Pancreas (tissue), 10 donors: Measurements from ENCODE around the gene CASP3. TPM values are rescaled to one million over a fixed set of nuclear protein-coding genes. Genes with fewer than 3 reads are reported as not detected.

ENCODE experiments used
- ATAC-seq, 4 donors: fragments of 200-7000 bp; cut with Tn5 transposase; one replicate each; pipeline versions ENCODE4 v1.8.0 to v1.9.1; 2020; ENCODE audit warnings: mild to moderate bottlenecking in 4 of 4, moderate library complexity in 4 of 4
- DNase-seq, 6 donors: peaks; one replicate each; pipeline ENCODE4 v3.0.0-alpha.2; 2020
- FAIRE-seq: peaks from 2 replicates; lab custom pipeline; 2012; peaks lifted over from hg19 to GRCh38; lab: Jason Lieb, UNC
- H3K27ac ChIP-seq, 4 donors: fragments of 200-600 bp; sonication (generic); 1 replicate in 3 of 4; 2 replicates in 1 of 4; pipeline versions ENCODE4 v1.5.0 to v1.8.0; 2020
- H3K27me3 ChIP-seq, 4 donors: fragments of 200-600 bp; one replicate each; pipeline ENCODE4 v1.8.0; 2021
- H3K36me3 ChIP-seq, 3 donors: fragments of 200-600 bp; sonication (generic) in 1 of 3; one replicate each; pipeline versions ENCODE4 v1.5.0 to v1.8.0; 2020 to 2021
- H3K4me1 ChIP-seq, 3 donors: fragments of 200-600 bp; one replicate each; pipeline ENCODE4 v1.8.0; 2021
- H3K4me3 ChIP-seq, 4 donors: fragments of 200-600 bp; sonication (generic) in 2 of 4; one replicate each; pipeline versions ENCODE4 v1.5.0 to v1.8.0; 2020 to 2021
- H3K9me3 ChIP-seq, 4 donors: fragments of 200-600 bp; one replicate each; pipeline ENCODE4 v1.8.0; 2021
- WGBS, 2 donors: extraction: QIAGEN DNeasy Blood & Tissue Kit; methylation state at CpG; one replicate each; pipeline ENCODE4 v1.1.7; 2013; 5-methylcytosine and 5-hydroxymethylcytosine counted together
- intact Hi-C, 3 donors: fragments of 100-400 bp; cut with DNase I; formaldehyde crosslinking; loops; one replicate each; pipeline versions ENCODE4 v1.11.1 to v1.14.2; 2022
- polyA plus RNA-seq, 2 donors: library from polyadenylated mRNA; stranded (reverse); fragments of 200-250 nt; gene quantifications; one replicate each; pipeline ENCODE4 v1.2.3, GENCODE V29; 2013
- total RNA-seq, 6 donors: library from RNA; stranded (reverse); fragmentation: NEBNext Ultra II Directional in 4 of 6; extraction: Animal tissue kit (Norgen Biotek cat#: 25700) in 4 of 6; gene quantifications; one replicate each; pipeline versions ENCODE4 v1.2.1 to v1.2.4, GENCODE V29; 2021 to 2023
- TF ChIP-seq, protein P1 (sequence below), 4 donors: fragments of 200-600 bp; sonication (generic) in 3 of 4; IDR thresholded peaks; one replicate each; pipeline versions ENCODE4 v1.5.0 to v1.8.0; 2021; ENCODE audit warnings: antibody characterized with exemption in 4 of 4
- donor health status: healthy with polysubstance abuse.
- donor health status: DM: no; HTN: no; CAD: no; lungs with moderate emphysema.
- donor health status: DM: no; HTN: no; CAD: no.
- donor health status: control.
- donor health status: control.
- donor health status: Bipolar disorder and iron deficiency.
- donor health status: DM: yes; HTN: yes; CAD: no.
- donor health status: DM: no; HTN: no; CAD: no.
- donor health status: DM: no; HTN: no; CAD: no.
- donor health status: DM: yes; HTN: yes; CAD: no.

The CASP3 gene
- total and polyA plus RNA-seq, 8 donors = 3.6 to 13.6 (median 6.3) TPM

- intact Hi-C loops = no loop called here
- H3K9me3 ChIP-seq = no peaks in the 10 kb centered on the region
- H3K27me3 ChIP-seq = no peaks in the 10 kb centered on the region
- WGBS, 2 donors = 38% methylated on average over 6 of the region's 6 CpGs
- no peaks in the 10 kb centered on the region for H3K36me3 ChIP-seq
- peaks cover 10 to 35% (median 25%) of the 10 kb centered on the region in 3 donors for H3K4me1 ChIP-seq
- ATAC-seq = no peak
- H3K4me3 ChIP-seq = no peak overlapping the region
- TF ChIP-seq, protein P1, sequence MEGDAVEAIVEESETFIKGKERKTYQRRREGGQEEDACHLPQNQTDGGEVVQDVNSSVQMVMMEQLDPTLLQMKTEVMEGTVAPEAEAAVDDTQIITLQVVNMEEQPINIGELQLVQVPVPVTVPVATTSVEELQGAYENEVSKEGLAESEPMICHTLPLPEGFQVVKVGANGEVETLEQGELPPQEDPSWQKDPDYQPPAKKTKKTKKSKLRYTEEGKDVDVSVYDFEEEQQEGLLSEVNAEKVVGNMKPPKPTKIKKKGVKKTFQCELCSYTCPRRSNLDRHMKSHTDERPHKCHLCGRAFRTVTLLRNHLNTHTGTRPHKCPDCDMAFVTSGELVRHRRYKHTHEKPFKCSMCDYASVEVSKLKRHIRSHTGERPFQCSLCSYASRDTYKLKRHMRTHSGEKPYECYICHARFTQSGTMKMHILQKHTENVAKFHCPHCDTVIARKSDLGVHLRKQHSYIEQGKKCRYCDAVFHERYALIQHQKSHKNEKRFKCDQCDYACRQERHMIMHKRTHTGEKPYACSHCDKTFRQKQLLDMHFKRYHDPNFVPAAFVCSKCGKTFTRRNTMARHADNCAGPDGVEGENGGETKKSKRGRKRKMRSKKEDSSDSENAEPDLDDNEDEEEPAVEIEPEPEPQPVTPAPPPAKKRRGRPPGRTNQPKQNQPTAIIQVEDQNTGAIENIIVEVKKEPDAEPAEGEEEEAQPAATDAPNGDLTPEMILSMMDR (IDR thresholded peaks at IDR 0.05) = no peak
- no peak for FAIRE-seq
- H3K27ac ChIP-seq = no peak overlapping the region
- no peak for DNase-seq
Measured at GRCh38 chr4:184645904-184646610, 3.2 kb downstream of the CASP3 start.

DNA sequence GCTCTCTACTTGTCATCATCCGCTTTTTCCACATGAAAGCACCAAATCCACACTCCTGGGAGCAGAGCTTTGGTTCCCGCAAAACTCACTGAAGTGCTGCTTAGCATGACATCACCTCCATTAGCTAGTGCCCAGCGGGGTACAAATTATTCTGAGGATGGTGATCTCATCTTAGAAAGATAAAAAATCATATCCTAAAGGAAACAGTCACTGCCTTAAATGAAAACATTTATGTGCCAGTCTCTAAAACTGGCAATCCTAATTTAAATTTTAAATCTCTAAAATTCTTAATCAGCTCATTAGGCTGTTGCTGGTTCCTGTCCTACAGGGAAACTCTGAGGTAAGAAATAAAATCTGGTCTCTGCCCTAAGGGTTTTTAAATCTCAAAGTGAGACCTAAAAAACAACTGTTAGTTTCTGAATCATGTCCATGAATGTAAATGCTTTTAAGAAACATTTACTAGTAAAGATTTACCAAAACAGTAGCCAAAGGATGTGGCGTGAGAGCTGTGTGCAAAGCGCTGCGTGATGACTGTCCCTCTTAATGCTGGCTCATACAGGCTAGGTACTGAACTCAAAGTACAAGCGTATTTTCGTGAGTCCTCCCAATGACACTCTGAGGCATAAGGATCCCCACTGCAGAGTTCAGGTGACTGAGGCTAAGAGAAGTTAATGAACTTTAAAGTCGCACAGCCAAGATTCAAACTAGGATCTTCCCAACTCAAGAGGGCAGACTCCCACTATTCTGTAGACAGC is 4.5 kb downstream of the CASP3 start:
- Histone ChIP-seq H3K27ac (no peak overlapping the region), H3K4me1 (peaks cover 12 to 30% (median 20%) of the 10 kb centered on the region in 3 donors), H3K4me3 (no peak overlapping the region), H3K27me3 (no peaks in the 10 kb centered on the region), H3K36me3 (no peaks in the 10 kb centered on the region), H3K9me3 (no peaks in the 10 kb centered on the region)
- DNase-seq (no peak), FAIRE-seq (no peak), ATAC-seq (no peak)
- intact Hi-C loops = no loop called here
- TF ChIP-seq, protein P1 (IDR thresholded peaks at IDR 0.05) = no peak
- whole genome bisulfite sequencing, 2 donors = 85 to 95% methylated on average over 9 of the region's 9 CpGs

DNA sequence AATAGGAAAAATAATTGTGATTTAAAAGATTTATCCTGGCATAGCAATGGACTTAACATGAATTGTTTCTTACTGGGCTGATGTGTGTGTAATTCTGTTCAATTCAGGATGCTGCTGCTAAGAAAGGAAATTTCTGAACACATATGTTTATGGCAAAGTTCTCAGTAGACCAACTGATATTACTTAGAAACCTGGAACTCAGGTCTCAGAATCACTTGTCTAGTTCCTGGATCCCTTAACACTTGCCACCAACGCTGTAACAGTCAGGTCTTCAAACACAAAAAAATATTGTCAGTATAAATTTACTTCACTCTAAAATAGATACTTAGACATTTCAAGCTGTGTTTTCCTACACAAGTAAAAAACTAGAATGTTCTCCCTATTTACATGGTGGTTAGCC is 5.5 kb downstream of the CASP3 start:
- TF ChIP-seq, protein P1 (IDR thresholded peaks at IDR 0.05) = no peak
- H3K4me3 ChIP-seq = no peak overlapping the region
- WGBS, 2 donors = 73 to 79% methylated on average over 1 of the region's 1 CpG
- H3K27ac ChIP-seq = no peak overlapping the region
- DNase-seq (no peak), ATAC-seq (no peak), FAIRE-seq (no peak)
- H3K36me3 ChIP-seq = no peaks in the 10 kb centered on the region
- no peaks in the 10 kb centered on the region for H3K27me3 ChIP-seq
- intact Hi-C loops = no loop called here
- no peaks in the 10 kb centered on the region for H3K9me3 ChIP-seq
- peaks cover 14 to 30% (median 20%) of the 10 kb centered on the region in 3 donors for H3K4me1 ChIP-seq

- Histone ChIP-seq H3K27ac (no peak overlapping the region), H3K9me3 (no peaks in the 10 kb centered on the region), H3K36me3 (peaks cover 0 to 10% (median 0%) of the 10 kb centered on the region in 3 donors), H3K4me1 (peaks cover 4 to 13% (median 7%) of the 10 kb centered on the region in 3 donors), H3K4me3 (no peak overlapping the region), H3K27me3 (no peaks in the 10 kb centered on the region)
- TF ChIP-seq, protein P1 (IDR thresholded peaks at IDR 0.05) = no peak
- intact Hi-C loops = no loop called here
- DNase-seq = no peak
- WGBS, 2 donors = 96 to 97% methylated on average over 5 of the region's 5 CpGs
- ATAC-seq = no peak
- FAIRE-seq = no peak
Measured at GRCh38 chr4:184641451-184641850, 7.8 kb downstream of the CASP3 start.
